ENCODE data around the gene GABARAPL1. TPM values are rescaled to one million over a fixed set of nuclear protein-coding genes. Genes with fewer than 3 reads are reported as not detected.

The GABARAPL1 gene
- total and polyA plus RNA-seq, 2 of the 13 experiments (the other 11 are each of a cell fraction or from before 2014, with no cell fraction given): 7.9 to 26.1 TPM

- no peak for TF ChIP-seq ZXDC (CRISPR knock-in tag; IDR thresholded peaks at IDR 0.05)
These were observed 49.6 kb upstream of the GABARAPL1 start (continued) for GRCh38 chr12:10163084-10163483.

DNA sequence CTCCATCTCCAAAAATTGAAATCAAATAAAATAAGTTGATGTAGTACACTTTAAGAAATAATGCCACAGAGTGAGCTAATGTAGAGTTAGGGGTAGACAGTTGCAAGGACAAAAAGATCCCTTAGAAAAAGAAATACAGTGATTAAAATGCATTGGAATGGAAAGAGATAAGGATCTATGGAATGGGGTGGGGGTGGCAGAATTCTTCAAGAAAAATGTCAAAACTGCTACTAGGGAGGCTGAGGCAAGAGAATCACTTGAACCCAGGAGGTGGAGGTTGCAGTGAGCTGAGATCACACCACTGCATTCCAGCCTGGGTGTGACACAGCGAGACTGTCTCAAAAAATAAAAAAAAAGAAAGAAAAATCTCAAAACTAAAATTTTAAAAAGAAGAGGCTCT, 47.3 kb upstream of the GABARAPL1 start:
- ChIA-PET CTCF (ENCODE audit: low intra/inter-chr PET ratio, low total read pairs) (no interaction called here), POLR2A (no interaction called here)
- H2AFZ ChIP-seq (ENCODE audit: low read length): no peak overlapping the region
- H3K36me3 ChIP-seq (replicated peaks in 1 of 2; ENCODE audit: control insufficient read depth in 1 of 2, insufficient read depth in 2 of 2, low read length in 2 of 2): no peaks in the 10 kb centered on the region
- FAIRE-seq: no peak
- no peak overlapping the region for H3K4me3 ChIP-seq (replicated peaks in 1 of 3; ENCODE audit: insufficient read depth in 1 of 3, low read depth in 2 of 3, low read length in 3 of 3)
- 0% methylated on average over 1 of the region's 1 CpG for WGBS (ENCODE audit: low lambda C conversion rate)
- no peaks in the 10 kb centered on the region for H3K9me3 ChIP-seq (ENCODE audit: low read length)
- TF ChIP-seq ZNF367 (CRISPR knock-in tag; IDR thresholded peaks at IDR 0.05; ENCODE audit: borderline replicate concordance): no peak
- no peak for TF ChIP-seq TOPORS (CRISPR knock-in tag; IDR thresholded peaks at IDR 0.05)
- no peak for TF ChIP-seq JUNB (CRISPR knock-in tag; IDR thresholded peaks at IDR 0.05; ENCODE audit: borderline replicate concordance)
- TF ChIP-seq ZNF160 (CRISPR knock-in tag; IDR thresholded peaks at IDR 0.05): no peak
- TF ChIP-seq RBAK (CRISPR knock-in tag; IDR thresholded peaks at IDR 0.05): no peak
- no peak overlapping the region for H3K4me2 ChIP-seq (ENCODE audit: low read depth, low read length)
- intact Hi-C loops (cut with micrococcal nuclease; ENCODE audit: unreplicated experiment): no loop called here
- in situ Hi-C loops (cut with HindIII; ENCODE audit: extremely low pct_ligation_motif_present, low pct_unique_long_range_greater_than_20kb): no loop called here
- no peak overlapping the region for H3K9ac ChIP-seq (ENCODE audit: insufficient read depth, low read depth, low read length)
- no peaks in the 10 kb centered on the region for H3K79me2 ChIP-seq (ENCODE audit: insufficient read depth, low read length)
- BruUV-seq (replicated peaks): no TSS peak
- no peaks in the 10 kb centered on the region for H4K20me1 ChIP-seq (ENCODE audit: insufficient read depth, low read length)
- no peak for DNase-seq (ENCODE audit: low spot score)
- H3K27ac ChIP-seq (ENCODE audit: extremely low read length, insufficient read depth, low read length): no peak overlapping the region
- no peak for ATAC-seq
- H3K4me1 ChIP-seq (ENCODE audit: insufficient read depth, low read length): no peaks in the 10 kb centered on the region
- no peaks in the 10 kb centered on the region for H3K27me3 ChIP-seq (ENCODE audit: control insufficient read depth in 1 of 2, insufficient read depth in 2 of 2, low read length in 2 of 2)
